Loucy (cell line): ENCODE results near the gene CHN2.

Source experiments
- EZH2phosphoT487 ChIP-seq: fragments of 200-600 bp; IDR thresholded peaks from 2 replicates; pipeline ENCODE4 v1.6.1; 2018; ENCODE audit warnings: antibody characterized with exemption, mild to moderate bottlenecking, moderate library complexity, borderline replicate concordance
- TF ChIP-seq, protein P1 (sequence below): fragments of 200-600 bp; sonication (generic); conservative IDR thresholded peaks from 2 replicates; pipeline ENCODE4 v1.5.1; 2014; ENCODE audit warnings: mild to moderate bottlenecking, antibody characterized with exemption, low read length

DNA sequence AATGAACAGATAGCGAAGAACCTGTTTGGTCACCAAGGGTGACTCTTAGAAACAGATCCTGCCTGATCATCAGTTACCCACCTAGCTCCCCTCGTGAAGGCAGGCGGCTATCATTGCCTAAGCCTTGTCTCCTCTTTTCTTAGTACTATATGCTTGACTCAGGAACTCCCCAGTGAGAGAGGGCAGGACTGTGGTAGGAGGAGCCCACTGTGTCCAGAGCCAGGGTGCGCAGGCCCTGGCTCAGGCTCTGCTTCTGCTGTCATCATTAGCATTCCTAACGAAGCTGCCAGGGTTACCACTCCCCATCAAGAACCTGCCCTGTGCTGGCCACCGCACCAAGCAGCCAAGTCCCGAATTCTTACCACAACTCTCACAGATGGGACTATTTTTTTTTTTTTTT is 160.8 kb downstream of the CHN2 start:
- TF ChIP-seq, protein P1, sequence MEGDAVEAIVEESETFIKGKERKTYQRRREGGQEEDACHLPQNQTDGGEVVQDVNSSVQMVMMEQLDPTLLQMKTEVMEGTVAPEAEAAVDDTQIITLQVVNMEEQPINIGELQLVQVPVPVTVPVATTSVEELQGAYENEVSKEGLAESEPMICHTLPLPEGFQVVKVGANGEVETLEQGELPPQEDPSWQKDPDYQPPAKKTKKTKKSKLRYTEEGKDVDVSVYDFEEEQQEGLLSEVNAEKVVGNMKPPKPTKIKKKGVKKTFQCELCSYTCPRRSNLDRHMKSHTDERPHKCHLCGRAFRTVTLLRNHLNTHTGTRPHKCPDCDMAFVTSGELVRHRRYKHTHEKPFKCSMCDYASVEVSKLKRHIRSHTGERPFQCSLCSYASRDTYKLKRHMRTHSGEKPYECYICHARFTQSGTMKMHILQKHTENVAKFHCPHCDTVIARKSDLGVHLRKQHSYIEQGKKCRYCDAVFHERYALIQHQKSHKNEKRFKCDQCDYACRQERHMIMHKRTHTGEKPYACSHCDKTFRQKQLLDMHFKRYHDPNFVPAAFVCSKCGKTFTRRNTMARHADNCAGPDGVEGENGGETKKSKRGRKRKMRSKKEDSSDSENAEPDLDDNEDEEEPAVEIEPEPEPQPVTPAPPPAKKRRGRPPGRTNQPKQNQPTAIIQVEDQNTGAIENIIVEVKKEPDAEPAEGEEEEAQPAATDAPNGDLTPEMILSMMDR = no peak
- no peak for TF ChIP-seq EZH2phosphoT487
